HAP-1 (cell line): ENCODE data around the gene SOCS3.

Experiments used
- DNase-seq, 2 experiments: peaks; one replicate each; pipeline ENCODE4 v3.0.0-alpha.2; 2016 to 2020; ENCODE audit warnings: low spot score in 2 of 2
- H3K27me3 ChIP-seq: fragments of 250-450 bp; sonication (Bioruptor Pico); 2 replicates; pipeline ENCODE4 v1.5.1; 2020; ENCODE audit warnings: low read depth, mild to moderate bottlenecking, moderate library complexity
- H3K36me3 ChIP-seq: fragments of 250-450 bp; sonication (Bioruptor Pico); replicated peaks from 2 replicates; pipeline ENCODE4 v1.5.1; 2020; ENCODE audit warnings: mild to moderate bottlenecking
- H3K4me1 ChIP-seq: fragments of 250-450 bp; sonication (Bioruptor Pico); 2 replicates; pipeline ENCODE4 v1.5.1; 2020; ENCODE audit warnings: mild to moderate bottlenecking
- H3K4me3 ChIP-seq: fragments of 250-450 bp; sonication (Bioruptor Pico); 2 replicates; pipeline ENCODE4 v1.5.1; 2020; ENCODE audit warnings: mild to moderate bottlenecking, moderate library complexity
- H3K9me3 ChIP-seq: fragments of 250-450 bp; sonication (Bioruptor Pico); 2 replicates; pipeline ENCODE4 v1.5.1; 2020; ENCODE audit warnings: mild to moderate bottlenecking, moderate library complexity
- in situ Hi-C: fragments of 300-500 bp; cut with MboI; formaldehyde crosslinking; loops from 3 replicates; pipeline ENCODE4 v1.14.3; 2020; ENCODE audit warnings: low sequenced_read_pairs, inconsistent platforms, mixed read lengths

SOCS3 gene

GRCh38 chr17:78359997-78360370, at the start of gene SOCS3:
Gene SOCS3 (minus strand): TSS chr17:78360077. CDS start chr17:78359095, 982 bp downstream.
- peaks cover 6% of the 10 kb centered on the region for H3K36me3 ChIP-seq
- no peaks in the 10 kb centered on the region for H3K9me3 ChIP-seq
- H3K27me3 ChIP-seq = no peaks in the 10 kb centered on the region
- DNase-seq = peak; percentile 93 to 95
- in situ Hi-C loops = no loop called here
- H3K4me1 ChIP-seq = peaks cover 10% of the 10 kb centered on the region
- peak within 1 kb of the TSS; percentile 72 for H3K4me3 ChIP-seq

GRCh38 chr17:78409191-78409928, 49.5 kb upstream of the SOCS3 start:
- Histone ChIP-seq H3K36me3 (peaks cover 14% of the 10 kb centered on the region), H3K27me3 (no peaks in the 10 kb centered on the region; the same call in 1 of the 2 replicates), H3K4me3 (no peak overlapping the region), H3K9me3 (no peaks in the 10 kb centered on the region), H3K4me1 (no peaks in the 10 kb centered on the region)
- DNase-seq = no peak
- in situ Hi-C loops = no loop called here

- peaks cover 20% of the 10 kb centered on the region for H3K36me3 ChIP-seq
- no peaks in the 10 kb centered on the region for H3K4me1 ChIP-seq
- H3K9me3 ChIP-seq = no peaks in the 10 kb centered on the region
- in situ Hi-C loops = no loop called here
- no peaks in the 10 kb centered on the region; the same call in 1 of the 2 replicates for H3K27me3 ChIP-seq
- H3K4me3 ChIP-seq = no peak overlapping the region
- DNase-seq = no peak
These were observed 48.7 kb upstream of the SOCS3 start for GRCh38 chr17:78408476-78409050.

- Histone ChIP-seq H3K27me3 (no peaks in the 10 kb centered on the region; the same call in 1 of the 2 replicates), H3K4me1 (no peaks in the 10 kb centered on the region), H3K36me3 (peaks cover 28% of the 10 kb centered on the region), H3K4me3 (no peak overlapping the region), H3K9me3 (no peaks in the 10 kb centered on the region)
- no peak for DNase-seq
- in situ Hi-C loops = no loop called here
These were observed 47.6 kb upstream of the SOCS3 start for GRCh38 chr17:78407387-78408000.

GRCh38 chr17:78406920-78407319, 47.0 kb upstream of the SOCS3 start:
- Histone ChIP-seq H3K4me1 (no peaks in the 10 kb centered on the region), H3K9me3 (no peaks in the 10 kb centered on the region), H3K4me3 (no peak overlapping the region), H3K36me3 (peaks cover 30% of the 10 kb centered on the region), H3K27me3 (no peaks in the 10 kb centered on the region; the same call in 1 of the 2 replicates)
- in situ Hi-C loops = no loop called here
- no peak for DNase-seq

GRCh38 chr17:78406396-78406795, 46.5 kb upstream of the SOCS3 start:
- DNase-seq = no peak
- Histone ChIP-seq H3K27me3 (no peaks in the 10 kb centered on the region; the same call in 1 of the 2 replicates), H3K4me3 (no peak overlapping the region), H3K36me3 (peaks cover 33% of the 10 kb centered on the region), H3K9me3 (no peaks in the 10 kb centered on the region), H3K4me1 (no peaks in the 10 kb centered on the region)
- in situ Hi-C loops = no loop called here

GRCh38 chr17:78403822-78404221, 43.9 kb upstream of the SOCS3 start:
- Histone ChIP-seq H3K27me3 (no peaks in the 10 kb centered on the region), H3K9me3 (no peaks in the 10 kb centered on the region), H3K4me3 (no peak overlapping the region), H3K36me3 (peaks cover 44% of the 10 kb centered on the region), H3K4me1 (no peaks in the 10 kb centered on the region)
- in situ Hi-C loops = no loop called here
- no peak for DNase-seq

- in situ Hi-C loops = no loop called here
- Histone ChIP-seq H3K27me3 (no peaks in the 10 kb centered on the region), H3K9me3 (no peaks in the 10 kb centered on the region), H3K36me3 (peaks cover 60% of the 10 kb centered on the region), H3K4me3 (no peak overlapping the region), H3K4me1 (no peaks in the 10 kb centered on the region)
- DNase-seq = no peak
These were observed 42.0 kb upstream of the SOCS3 start for GRCh38 chr17:78401891-78402290.

- in situ Hi-C loops = no loop called here
- DNase-seq = no peak
These were observed 41.4 kb upstream of the SOCS3 start for GRCh38 chr17:78401246-78401645.

GRCh38 chr17:78400581-78401240, 40.8 kb upstream of the SOCS3 start:
- no peaks in the 10 kb centered on the region for H3K4me1 ChIP-seq
- no peak for DNase-seq
- H3K36me3 ChIP-seq = peaks cover 71% of the 10 kb centered on the region
- H3K4me3 ChIP-seq = no peak overlapping the region
- H3K9me3 ChIP-seq = no peaks in the 10 kb centered on the region
- H3K27me3 ChIP-seq = no peaks in the 10 kb centered on the region
- in situ Hi-C loops = no loop called here

More at GRCh38 chr17:78401246-78401645, 41.4 kb upstream of the SOCS3 start:
- H3K4me1 ChIP-seq = no peaks in the 10 kb centered on the region
- H3K27me3 ChIP-seq = no peaks in the 10 kb centered on the region
- no peak overlapping the region for H3K4me3 ChIP-seq
- peaks cover 66% of the 10 kb centered on the region for H3K36me3 ChIP-seq
- no peaks in the 10 kb centered on the region for H3K9me3 ChIP-seq

- in situ Hi-C loops = no loop called here
- H3K36me3 ChIP-seq = peaks cover 81% of the 10 kb centered on the region
- no peaks in the 10 kb centered on the region for H3K27me3 ChIP-seq
- no peak for DNase-seq
- H3K4me3 ChIP-seq = no peak overlapping the region
- no peaks in the 10 kb centered on the region for H3K4me1 ChIP-seq
- no peaks in the 10 kb centered on the region for H3K9me3 ChIP-seq
These were observed 39.8 kb upstream of the SOCS3 start for GRCh38 chr17:78399693-78400144.

- no peaks in the 10 kb centered on the region for H3K4me1 ChIP-seq
- H3K9me3 ChIP-seq = no peaks in the 10 kb centered on the region
- no peak overlapping the region for H3K4me3 ChIP-seq
- peaks cover 76% of the 10 kb centered on the region for H3K36me3 ChIP-seq
- DNase-seq = no peak
- in situ Hi-C loops = no loop called here
- no peaks in the 10 kb centered on the region for H3K27me3 ChIP-seq
These were observed 39.3 kb upstream of the SOCS3 start for GRCh38 chr17:78399028-78399692.

GRCh38 chr17:78398390-78398789, 38.5 kb upstream of the SOCS3 start:
- Histone ChIP-seq H3K36me3 (peaks cover 73% of the 10 kb centered on the region), H3K4me3 (no peak overlapping the region), H3K9me3 (no peaks in the 10 kb centered on the region), H3K27me3 (no peaks in the 10 kb centered on the region), H3K4me1 (no peaks in the 10 kb centered on the region)
- no peak for DNase-seq
- in situ Hi-C loops = no loop called here
